Measurements from ENCODE around the gene LCN9. TPM values are rescaled to one million over a fixed set of nuclear protein-coding genes. Genes with fewer than 3 reads are reported as not detected.

LCN9 gene
- total RNA-seq, 1 experiment from 2014 or later: not detected

Other genes starting within 250 kb of the LCN9 start
- 9.2 and 10.3 TPM in 2 replicates for gene PPP1R26, start 183.5 kb upstream of the LCN9 start, total RNA-seq (2014; rRNA removed; shearing (Covaris generic))
- gene MRPS2, start 162.6 kb upstream of the LCN9 start, total RNA-seq (2014; rRNA removed; shearing (Covaris generic)): 30.3 and 34.6 TPM in 2 replicates
- gene LCN1, start 141.9 kb upstream of the LCN9 start, total RNA-seq (2014; rRNA removed; shearing (Covaris generic)): not detected in 2 replicates
- not detected in 2 replicates for gene OBP2A, start 117.2 kb upstream of the LCN9 start, total RNA-seq (2014; rRNA removed; shearing (Covaris generic))
- 2.6 TPM in 1 of 2 replicates, not detected in the other for gene PAEP, start 101.6 kb upstream of the LCN9 start, total RNA-seq (2014; rRNA removed; shearing (Covaris generic))
- not detected in 2 replicates for gene GLT6D1, start 23.8 kb upstream of the LCN9 start, total RNA-seq (2014; rRNA removed; shearing (Covaris generic))
- not detected in 2 replicates for gene SOHLH1, start 36.2 kb downstream of the LCN9 start, total RNA-seq (2014; rRNA removed; shearing (Covaris generic))
- not detected in 2 replicates for gene KCNT1, start 38.9 kb downstream of the LCN9 start, total RNA-seq (2014; rRNA removed; shearing (Covaris generic))
- gene CAMSAP1, start 244.2 kb downstream of the LCN9 start, total RNA-seq (2014; rRNA removed; shearing (Covaris generic)): 11.0 and 13.5 TPM in 2 replicates

Measured in H4 (cell line).